ENCODE data around the gene STAMBPL1. TPM values are rescaled to one million over a fixed set of nuclear protein-coding genes. Genes with fewer than 3 reads are reported as not detected.
A peak's percentile ranks its signal among the peaks of the same experiment; 100 is the strongest.
"Not testable (repeated sequence)": the region's sequence is repeated elsewhere in the genome, so short reads cannot be mapped to it uniquely, and the experiment has no call there.

STAMBPL1 gene
- polyA plus RNA-seq (ENCODE audit: low read depth in 6 of 6), result 1 to 10 TPM; 3.4 to 7.6 (median 5.0) TPM

DNA sequence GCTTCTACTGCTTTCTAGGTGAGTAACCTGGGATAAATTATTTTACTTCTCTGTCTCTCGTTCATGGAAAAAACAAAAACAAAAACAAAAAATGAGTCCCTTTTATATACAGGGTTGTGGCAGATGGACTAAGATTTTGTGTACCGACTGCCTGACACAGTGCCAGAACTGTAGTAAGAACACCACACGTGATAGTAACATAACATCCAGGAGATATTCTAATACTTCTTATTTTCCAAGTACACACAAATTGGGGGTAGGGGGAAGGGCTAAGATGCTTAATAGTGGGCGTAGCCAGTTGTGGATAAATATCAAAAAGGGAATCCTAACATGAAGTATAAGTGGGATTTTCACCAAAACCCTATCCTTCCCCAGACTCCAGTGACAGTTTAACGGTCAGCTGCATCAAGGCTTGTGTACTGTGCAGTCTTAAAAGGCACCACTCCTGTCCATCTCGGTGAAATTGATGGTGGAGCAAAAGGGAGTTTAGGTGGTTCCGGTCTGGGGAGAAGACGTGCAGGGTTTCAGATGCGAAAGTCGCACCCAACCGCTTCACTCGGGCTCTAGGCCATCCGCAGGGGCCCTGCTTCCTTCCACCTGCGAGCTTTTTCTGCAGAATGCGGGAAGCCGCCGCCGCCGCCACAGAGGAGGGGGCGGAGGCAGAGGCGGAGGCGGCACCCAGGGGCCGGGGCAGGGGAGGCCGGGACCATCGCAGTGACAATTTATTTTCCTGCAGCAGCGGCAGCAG is at the start of gene STAMBPL1:
STAMBPL1 (plus strand) TSS at position 712 of the 748 bp plus-strand sequence. CDS start 21,464 bp downstream, outside the sequence.
- H3K36me3 Mint-ChIP-seq, result no peaks in the 10 kb centered on the region
- ATAC-seq (ENCODE audit: low read depth in 2 of 2) (peak; percentile 58 to 63), DNase-seq (peak; percentile 68)
- H3K27me3 Mint-ChIP-seq, result no peaks in the 10 kb centered on the region
- peaks cover 4 to 28% (median 16%) of the 10 kb centered on the region in 3 donors for H3K4me1 Mint-ChIP-seq
- peak within 1 kb of the TSS; percentile 91 to 99 (median 98) for H3K27ac Mint-ChIP-seq
- peak within 1 kb of the TSS; percentile 96 to 99 (median 99) for H3K4me3 Mint-ChIP-seq
- H3K9me3 Mint-ChIP-seq, result no peaks in the 10 kb centered on the region

DNA sequence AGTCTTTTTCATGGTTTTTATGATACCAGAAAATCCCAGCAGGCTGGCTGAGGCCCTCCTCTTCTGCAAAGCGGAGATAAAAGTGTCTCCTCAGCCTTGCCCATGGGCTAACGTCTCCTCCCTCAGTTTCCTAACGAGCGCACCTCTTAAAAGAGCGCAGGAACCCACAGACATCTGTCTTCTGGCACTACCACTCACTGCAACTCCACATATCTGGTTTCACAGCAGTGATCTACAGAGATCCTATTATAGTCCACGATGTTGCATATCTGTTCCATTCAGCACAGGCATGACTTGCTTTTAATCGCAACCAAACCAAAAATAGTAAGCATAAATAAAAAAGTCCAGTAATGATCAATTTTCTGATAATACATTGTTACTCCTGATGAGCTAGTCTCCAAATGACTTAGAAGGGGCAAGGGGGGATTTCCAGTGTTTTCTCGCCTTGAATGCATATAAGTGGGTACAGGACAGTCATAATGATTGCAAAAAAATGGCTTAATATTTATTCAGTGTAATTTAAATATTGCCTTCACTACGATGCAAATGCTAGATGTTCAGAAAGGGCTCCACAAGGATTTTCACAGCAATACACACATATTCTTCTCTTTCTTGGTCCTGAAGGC is 49.3 kb upstream of the STAMBPL1 start:
- no peak for DNase-seq
- no peak for ATAC-seq (ENCODE audit: low read depth in 2 of 2)
- peaks cover 0 to 7% (median 0%) of the 10 kb centered on the region in 3 donors for H3K4me1 Mint-ChIP-seq
- H3K36me3 Mint-ChIP-seq, result no peaks in the 10 kb centered on the region
- peaks cover 0 to 11% (median 0%) of the 10 kb centered on the region in 3 donors for H3K27me3 Mint-ChIP-seq
- H3K9me3 Mint-ChIP-seq, result no peaks in the 10 kb centered on the region
- H3K27ac Mint-ChIP-seq, result no peak overlapping the region
- H3K4me3 Mint-ChIP-seq, result no peak overlapping the region

DNA sequence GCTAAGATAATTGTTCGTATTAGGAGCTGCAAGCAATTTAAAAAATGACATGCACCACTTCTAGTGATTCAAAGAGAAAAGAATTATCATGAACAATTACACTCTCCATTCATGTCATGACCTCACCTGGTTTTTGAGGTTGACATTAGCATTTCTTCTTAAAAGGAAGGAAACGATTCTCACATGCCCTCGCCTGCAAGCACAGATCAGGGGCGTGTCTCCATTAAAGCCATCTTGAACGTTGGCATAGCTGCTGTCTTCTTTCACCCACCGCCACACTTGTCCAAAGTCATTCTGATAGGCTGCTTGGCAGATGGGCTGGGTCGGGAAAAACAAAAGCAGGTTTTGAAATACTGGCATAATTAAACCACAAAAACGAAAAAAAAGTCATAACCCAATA is 48.3 kb upstream of the STAMBPL1 start:
- Mint-ChIP-seq H3K27me3 (peaks cover 0 to 11% (median 0%) of the 10 kb centered on the region in 3 donors), H3K4me1 (no peaks in the 10 kb centered on the region), H3K36me3 (no peaks in the 10 kb centered on the region), H3K27ac (no peak overlapping the region), H3K9me3 (no peaks in the 10 kb centered on the region), H3K4me3 (no peak overlapping the region)
- ATAC-seq (ENCODE audit: low read depth in 2 of 2), result no peak
- no peak for DNase-seq

DNA sequence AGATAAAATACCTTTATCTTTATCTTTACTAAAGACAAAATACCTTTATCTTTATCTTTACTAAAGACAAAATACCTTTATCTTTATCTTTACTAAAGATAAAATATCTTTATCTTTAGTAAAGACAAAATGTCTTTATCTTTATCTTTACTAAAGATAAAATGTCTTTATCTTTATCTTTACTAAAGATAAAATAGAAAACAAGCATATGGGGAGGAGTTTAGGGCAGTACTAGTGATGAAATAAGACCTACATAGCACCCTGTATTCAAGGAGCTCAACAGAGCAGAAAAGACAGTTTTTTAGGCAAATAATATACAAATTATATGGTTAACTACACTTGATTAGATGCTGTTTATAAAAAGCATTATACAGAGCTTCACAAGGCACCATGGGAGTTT is 47.7 kb upstream of the STAMBPL1 start:
- no peaks in the 10 kb centered on the region for H3K9me3 Mint-ChIP-seq
- H3K4me1 Mint-ChIP-seq, result no peaks in the 10 kb centered on the region
- H3K36me3 Mint-ChIP-seq, result no peaks in the 10 kb centered on the region
- H3K27ac Mint-ChIP-seq, result no peak overlapping the region
- H3K4me3 Mint-ChIP-seq, result no peak overlapping the region
- H3K27me3 Mint-ChIP-seq, result peaks cover 0 to 11% (median 0%) of the 10 kb centered on the region in 3 donors
- ATAC-seq (ENCODE audit: low read depth in 2 of 2), result no peak
- DNase-seq, result no peak

DNA sequence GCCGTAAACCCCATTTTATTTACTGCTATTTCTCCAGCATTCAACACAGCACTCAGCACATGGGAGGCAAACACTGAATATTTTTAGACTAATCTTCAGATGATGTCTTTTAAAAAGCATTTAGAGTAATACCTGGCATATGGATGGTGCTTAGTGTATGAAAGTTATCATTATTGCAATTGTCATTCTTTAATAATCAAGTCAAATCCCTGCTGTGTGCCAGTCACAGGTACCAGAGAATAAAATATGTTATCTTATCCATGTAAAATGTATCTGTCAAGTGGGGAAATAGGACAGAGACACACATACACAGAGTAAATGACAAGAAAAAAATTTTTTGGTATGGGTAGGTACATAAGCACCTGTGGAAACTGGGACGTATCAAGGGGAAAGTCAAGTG is 46.9 kb upstream of the STAMBPL1 start:
- Mint-ChIP-seq H3K36me3 (no peaks in the 10 kb centered on the region), H3K27me3 (peaks cover 0 to 11% (median 0%) of the 10 kb centered on the region in 3 donors), H3K9me3 (no peaks in the 10 kb centered on the region), H3K27ac (peak overlapping the region in 1 of 6 donors; percentile 66), H3K4me1 (no peaks in the 10 kb centered on the region), H3K4me3 (no peak overlapping the region)
- DNase-seq, result no peak
- no peak for ATAC-seq (ENCODE audit: low read depth in 2 of 2)

DNA sequence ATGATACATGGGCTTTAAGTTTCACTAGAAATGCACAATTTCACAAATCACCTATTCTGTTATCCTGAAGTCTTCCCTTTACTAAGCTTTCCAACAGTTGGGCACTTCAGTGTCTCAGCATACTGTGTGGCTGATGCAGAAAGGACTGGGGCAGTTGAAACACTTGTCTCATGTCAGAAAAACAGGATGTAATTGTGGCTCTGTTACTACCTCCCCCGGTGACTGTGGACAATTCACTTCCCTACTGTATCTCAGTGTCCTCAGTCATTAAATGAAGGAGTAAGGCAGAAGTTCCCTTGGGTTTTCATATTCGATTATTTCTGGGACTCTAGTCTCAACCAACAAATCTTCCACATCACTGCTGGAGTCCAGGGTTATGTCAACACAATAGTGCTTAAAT is 46.3 kb upstream of the STAMBPL1 start:
- ATAC-seq (ENCODE audit: low read depth in 2 of 2), result no peak
- no peaks in the 10 kb centered on the region for H3K4me1 Mint-ChIP-seq
- no peak overlapping the region for H3K27ac Mint-ChIP-seq
- no peak overlapping the region for H3K4me3 Mint-ChIP-seq
- peaks cover 0 to 11% (median 0%) of the 10 kb centered on the region in 3 donors for H3K27me3 Mint-ChIP-seq
- no peaks in the 10 kb centered on the region for H3K36me3 Mint-ChIP-seq
- no peak for DNase-seq
- no peaks in the 10 kb centered on the region for H3K9me3 Mint-ChIP-seq

DNA sequence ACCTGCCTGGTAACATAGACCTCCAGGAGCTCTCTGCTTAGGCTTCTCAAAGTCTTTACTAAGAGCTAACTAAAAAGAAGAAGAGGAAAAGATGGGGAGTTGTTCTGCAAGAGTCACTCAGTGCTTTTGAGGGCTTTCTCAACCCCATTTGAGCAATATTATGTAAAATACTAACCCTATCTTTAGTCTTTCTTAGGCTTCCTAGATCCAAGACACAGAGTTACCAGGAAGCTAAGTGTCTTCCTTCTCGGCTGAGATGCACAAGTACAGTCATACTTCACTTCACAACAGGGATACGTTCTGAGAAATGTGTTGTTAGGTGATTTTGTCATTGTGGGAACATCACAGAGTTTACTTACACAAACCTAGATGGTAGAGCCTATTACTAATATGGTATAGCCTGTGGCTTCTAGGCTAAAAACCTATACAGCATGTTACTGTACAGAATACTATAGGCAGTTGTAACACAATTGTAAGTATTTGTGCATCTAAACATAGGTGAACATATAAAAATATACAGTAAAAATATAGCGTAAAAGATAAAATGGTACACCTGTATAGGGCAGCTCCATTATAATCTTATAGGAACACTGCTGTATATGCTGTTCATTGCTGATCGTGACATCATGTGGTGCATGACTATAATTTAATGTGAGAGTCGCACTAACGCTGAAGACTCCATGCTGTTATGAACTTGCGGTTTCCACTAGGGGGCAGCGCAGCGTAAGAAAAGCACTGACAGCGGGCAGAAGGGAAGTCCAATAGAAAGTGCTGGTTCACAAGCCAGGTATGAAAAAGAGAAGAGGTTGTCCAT is 44.7 kb upstream of the STAMBPL1 start:
- H3K36me3 Mint-ChIP-seq, result no peaks in the 10 kb centered on the region
- H3K9me3 Mint-ChIP-seq, result no peaks in the 10 kb centered on the region
- DNase-seq, result peak; percentile 78
- H3K27me3 Mint-ChIP-seq, result peaks cover 0 to 11% (median 0%) of the 10 kb centered on the region in 3 donors
- peak; percentile 99 for ATAC-seq (ENCODE audit: low read depth in 2 of 2)
- H3K4me3 Mint-ChIP-seq, result no peak overlapping the region
- H3K27ac Mint-ChIP-seq, result no peak overlapping the region
- H3K4me1 Mint-ChIP-seq, result no peaks in the 10 kb centered on the region

DNA sequence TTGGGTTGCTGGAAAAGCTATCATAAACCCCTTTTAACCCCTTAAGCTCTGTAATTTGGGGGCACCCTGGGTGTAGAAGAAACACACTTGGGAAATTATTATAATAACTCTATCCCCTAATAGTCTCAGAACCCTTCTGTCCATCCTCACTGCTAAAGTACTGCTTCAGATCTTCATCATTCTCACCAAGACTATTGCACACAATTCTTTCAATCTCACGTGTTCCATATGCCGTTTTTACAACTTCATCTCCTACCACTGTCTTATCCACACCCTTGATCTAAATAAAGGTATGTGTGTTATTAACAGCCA is 44.2 kb upstream of the STAMBPL1 start:
- DNase-seq (no peak), ATAC-seq (ENCODE audit: low read depth in 2 of 2) (peak in 1 of 2 donors; percentile 6)
- Mint-ChIP-seq H3K4me3 (no peak overlapping the region), H3K9me3 (no peaks in the 10 kb centered on the region), H3K36me3 (no peaks in the 10 kb centered on the region), H3K27ac (no peak overlapping the region), H3K27me3 (peaks cover 0 to 8% (median 0%) of the 10 kb centered on the region in 3 donors), H3K4me1 (no peaks in the 10 kb centered on the region)

DNA sequence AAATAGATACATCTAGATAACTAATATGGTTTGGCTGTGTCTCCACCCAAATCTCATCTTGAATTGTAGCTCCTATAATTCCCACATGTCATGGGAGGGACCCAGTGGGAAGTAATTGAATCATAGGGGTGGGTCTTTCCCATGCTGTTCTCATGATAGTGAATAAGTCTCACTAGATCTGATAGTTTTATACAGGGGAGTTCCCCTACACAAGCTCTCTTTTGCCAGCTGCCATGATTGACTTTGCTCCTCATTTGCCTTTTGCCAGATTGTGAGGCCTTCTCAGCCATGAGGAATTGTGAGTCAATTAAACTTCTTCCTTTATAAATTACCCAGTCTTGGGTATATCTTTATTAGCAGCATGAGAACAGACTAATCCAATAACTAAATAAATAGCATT is 42.4 kb upstream of the STAMBPL1 start:
- DNase-seq; H3K4me3 Mint-ChIP-seq; ATAC-seq (ENCODE audit: low read depth in 2 of 2): not testable (repeated sequence)

DNA sequence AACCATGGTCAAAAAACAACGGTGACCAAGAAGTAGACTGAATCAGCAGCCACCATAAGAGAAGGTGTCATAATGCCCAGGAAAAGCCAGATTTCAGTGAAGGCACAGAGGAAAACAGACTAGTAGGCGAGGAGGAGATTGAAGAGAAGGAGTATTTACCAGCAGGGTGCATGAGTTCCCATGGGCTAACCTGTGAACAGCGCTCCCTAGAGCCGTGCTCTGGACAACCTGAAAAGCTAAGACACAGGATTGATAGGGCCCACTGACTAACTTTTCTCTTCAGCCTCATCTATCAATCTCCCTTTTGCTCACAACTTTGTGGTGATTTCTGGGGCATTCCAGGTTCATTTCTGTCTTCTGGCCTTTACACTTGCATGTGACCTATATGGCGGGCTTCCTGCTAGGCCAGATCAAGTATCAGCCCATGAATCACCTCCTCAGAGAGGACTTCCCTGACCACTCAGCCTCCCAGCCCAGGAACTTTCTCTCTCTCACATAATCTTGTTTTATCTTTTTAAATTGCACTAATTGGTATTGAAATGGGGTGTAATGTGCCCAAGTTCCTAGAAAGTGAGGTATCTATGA is 41.2 kb upstream of the STAMBPL1 start:
- Mint-ChIP-seq H3K4me3 (no peak overlapping the region), H3K36me3 (no peaks in the 10 kb centered on the region), H3K27me3 (no peaks in the 10 kb centered on the region), H3K4me1 (no peaks in the 10 kb centered on the region), H3K27ac (peak overlapping the region in 1 of 6 donors; percentile 28), H3K9me3 (no peaks in the 10 kb centered on the region)
- DNase-seq (no peak), ATAC-seq (ENCODE audit: low read depth in 2 of 2) (no peak)

More for the DNA sequence above, 42.4 kb upstream of the STAMBPL1 start:
- not testable (repeated sequence) for H3K27me3 Mint-ChIP-seq, H3K4me1 Mint-ChIP-seq, H3K36me3 Mint-ChIP-seq, H3K9me3 Mint-ChIP-seq, H3K27ac Mint-ChIP-seq

DNA sequence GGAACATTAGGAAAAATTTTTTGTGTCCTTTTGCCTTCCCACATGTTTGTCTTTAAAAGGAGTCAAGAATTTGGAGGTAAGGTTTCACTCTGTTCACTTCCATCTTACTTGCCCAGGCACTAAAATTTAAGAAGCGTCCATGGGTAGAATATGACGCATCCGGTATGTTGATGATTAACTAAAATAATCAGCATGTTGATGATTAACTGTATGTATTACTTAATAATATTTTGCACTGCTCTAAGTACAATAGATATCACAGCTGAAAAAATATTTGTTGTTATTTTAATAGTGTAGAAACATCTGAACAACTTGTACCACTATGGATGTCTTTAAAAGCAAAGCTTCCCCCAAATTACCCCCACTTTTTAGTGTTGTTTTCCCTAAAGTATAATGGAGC is 39.9 kb upstream of the STAMBPL1 start:
- H3K4me3 Mint-ChIP-seq, result no peak overlapping the region
- no peak for ATAC-seq (ENCODE audit: low read depth in 2 of 2)
- no peaks in the 10 kb centered on the region for H3K36me3 Mint-ChIP-seq
- DNase-seq, result no peak
- no peak overlapping the region for H3K27ac Mint-ChIP-seq
- H3K27me3 Mint-ChIP-seq, result peaks cover 0 to 1% (median 0%) of the 10 kb centered on the region in 3 donors
- H3K4me1 Mint-ChIP-seq, result no peaks in the 10 kb centered on the region
- H3K9me3 Mint-ChIP-seq, result no peaks in the 10 kb centered on the region

DNA sequence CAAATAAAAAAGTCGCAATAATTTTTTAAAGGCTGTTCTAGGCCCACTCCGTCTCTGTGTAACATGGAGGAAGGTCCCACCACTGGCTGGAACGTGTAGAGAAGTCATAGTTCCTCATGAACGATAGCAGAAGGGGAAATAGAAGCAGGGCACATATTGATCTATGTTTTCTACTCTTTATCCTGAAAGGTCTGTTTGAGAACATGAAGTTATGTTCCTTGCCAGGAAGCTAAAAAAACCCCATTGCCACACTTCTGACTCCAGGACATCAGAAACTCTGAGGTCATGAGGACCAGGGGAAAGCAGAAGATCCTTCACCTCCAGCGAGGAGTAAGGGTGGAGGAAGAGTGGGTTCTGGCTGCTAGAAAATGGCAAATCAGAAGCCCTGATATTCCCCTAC is 39.2 kb upstream of the STAMBPL1 start:
- no peaks in the 10 kb centered on the region for H3K36me3 Mint-ChIP-seq
- H3K9me3 Mint-ChIP-seq, result no peaks in the 10 kb centered on the region
- H3K4me1 Mint-ChIP-seq, result no peaks in the 10 kb centered on the region
- ATAC-seq (ENCODE audit: low read depth in 2 of 2) (no peak), DNase-seq (no peak)
- peaks cover 0 to 4% (median 0%) of the 10 kb centered on the region in 3 donors for H3K27me3 Mint-ChIP-seq
- H3K27ac Mint-ChIP-seq, result no peak overlapping the region
- no peak overlapping the region for H3K4me3 Mint-ChIP-seq

DNA sequence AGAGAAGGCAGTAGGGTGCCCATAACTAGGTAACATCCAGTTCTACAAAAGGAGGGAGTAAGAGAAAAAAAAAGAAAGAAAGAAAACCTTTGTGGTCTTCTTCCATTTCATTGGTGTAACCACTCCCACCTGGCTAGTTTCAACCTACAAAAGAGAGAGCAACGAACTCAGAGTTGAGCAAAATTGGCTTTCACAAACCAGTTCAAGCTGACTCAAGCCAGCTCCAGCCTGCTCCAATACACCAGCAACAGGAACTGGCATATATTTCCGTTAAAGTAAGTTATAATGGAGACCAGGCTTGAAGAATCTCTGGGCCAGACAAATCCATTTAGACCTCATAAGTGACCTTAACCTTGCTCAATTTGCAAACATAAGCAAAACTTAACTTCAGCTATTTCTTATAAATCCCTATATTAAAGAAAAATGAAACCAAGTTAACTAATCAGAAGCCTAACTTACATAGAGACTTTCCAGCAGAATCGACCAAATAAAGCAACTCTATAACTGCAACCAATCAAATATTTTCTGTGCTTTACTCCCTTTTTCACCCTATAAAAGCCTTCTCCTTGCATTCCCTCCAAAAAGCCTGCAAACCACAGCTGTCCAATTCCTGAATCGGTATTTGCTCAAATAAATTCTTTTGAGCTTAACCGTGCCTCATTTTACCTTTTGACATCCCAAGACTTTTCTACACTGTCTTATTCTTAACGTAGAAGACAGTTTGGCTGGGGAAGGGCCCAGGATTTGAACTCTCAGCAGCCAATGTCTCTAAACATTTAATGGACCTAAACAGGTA is 38.5 kb upstream of the STAMBPL1 start:
- Mint-ChIP-seq H3K4me3 (no peak overlapping the region), H3K4me1 (no peaks in the 10 kb centered on the region), H3K36me3 (no peaks in the 10 kb centered on the region), H3K27ac (peak overlapping the region in 1 of 6 donors; percentile 7), H3K27me3 (peaks cover 0 to 4% (median 0%) of the 10 kb centered on the region in 3 donors), H3K9me3 (no peaks in the 10 kb centered on the region)
- ATAC-seq (ENCODE audit: low read depth in 2 of 2), result no peak
- DNase-seq, result no peak

All from naive B cell (primary cell).